Cardiac fibroblast (primary cell): ENCODE results near the gene TIMELESS.
A peak's percentile ranks its signal among the peaks of the same experiment; 100 is the strongest.

ENCODE experiments used
- DNase-seq, 2 donors: peaks; one replicate each; pipeline versions ENCODE4 v3.0.0 to v3.0.0-alpha.2; 2010; ENCODE audit warnings: low read depth in 2 of 2
- H3K4me3 ChIP-seq, 2 donors: replicated peaks in 1 of 2; 1 replicate in 1 of 2; 2 replicates in 1 of 2; pipeline ENCODE4 v1.5.1; 2011; ENCODE audit warnings: low read depth in 2 of 2, low read length in 2 of 2, mild to moderate bottlenecking in 2 of 2, moderate library complexity in 1 of 2
- TF ChIP-seq, protein P1 (sequence below): IDR thresholded peaks from one replicate; pipeline ENCODE4 v1.5.1; 2011; ENCODE audit warnings: low read depth, mild to moderate bottlenecking, low read length, inconsistent platforms

Gene TIMELESS

GRCh38 chr12:56420411-56420810 is 28.8 kb downstream of the TIMELESS start:
- TF ChIP-seq, protein P1, sequence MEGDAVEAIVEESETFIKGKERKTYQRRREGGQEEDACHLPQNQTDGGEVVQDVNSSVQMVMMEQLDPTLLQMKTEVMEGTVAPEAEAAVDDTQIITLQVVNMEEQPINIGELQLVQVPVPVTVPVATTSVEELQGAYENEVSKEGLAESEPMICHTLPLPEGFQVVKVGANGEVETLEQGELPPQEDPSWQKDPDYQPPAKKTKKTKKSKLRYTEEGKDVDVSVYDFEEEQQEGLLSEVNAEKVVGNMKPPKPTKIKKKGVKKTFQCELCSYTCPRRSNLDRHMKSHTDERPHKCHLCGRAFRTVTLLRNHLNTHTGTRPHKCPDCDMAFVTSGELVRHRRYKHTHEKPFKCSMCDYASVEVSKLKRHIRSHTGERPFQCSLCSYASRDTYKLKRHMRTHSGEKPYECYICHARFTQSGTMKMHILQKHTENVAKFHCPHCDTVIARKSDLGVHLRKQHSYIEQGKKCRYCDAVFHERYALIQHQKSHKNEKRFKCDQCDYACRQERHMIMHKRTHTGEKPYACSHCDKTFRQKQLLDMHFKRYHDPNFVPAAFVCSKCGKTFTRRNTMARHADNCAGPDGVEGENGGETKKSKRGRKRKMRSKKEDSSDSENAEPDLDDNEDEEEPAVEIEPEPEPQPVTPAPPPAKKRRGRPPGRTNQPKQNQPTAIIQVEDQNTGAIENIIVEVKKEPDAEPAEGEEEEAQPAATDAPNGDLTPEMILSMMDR = no peak
- no peak for DNase-seq
- H3K4me3 ChIP-seq = no peak overlapping the region

DNA sequence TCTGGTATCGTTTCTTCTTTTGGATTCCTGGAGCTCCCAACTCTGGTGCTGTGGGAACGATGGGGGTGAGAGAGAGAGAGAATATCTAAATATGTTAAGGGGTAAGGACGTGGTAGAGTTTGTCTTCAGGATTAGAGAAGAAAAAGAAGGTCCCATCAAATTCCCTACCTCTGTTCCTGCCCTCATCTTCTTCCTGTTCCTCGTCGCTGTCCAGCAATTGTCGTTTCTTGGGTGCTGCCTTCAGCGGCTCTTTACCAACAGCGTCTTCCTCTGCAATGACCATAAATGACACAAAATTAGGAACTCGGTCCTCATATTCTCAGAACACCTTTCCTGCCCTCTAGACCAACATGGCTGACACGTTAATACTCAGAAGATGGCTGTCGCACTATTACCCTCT is 31.5 kb downstream of the TIMELESS start:
- no peak overlapping the region for H3K4me3 ChIP-seq
- TF ChIP-seq, protein P1 = no peak
- DNase-seq = no peak

DNA sequence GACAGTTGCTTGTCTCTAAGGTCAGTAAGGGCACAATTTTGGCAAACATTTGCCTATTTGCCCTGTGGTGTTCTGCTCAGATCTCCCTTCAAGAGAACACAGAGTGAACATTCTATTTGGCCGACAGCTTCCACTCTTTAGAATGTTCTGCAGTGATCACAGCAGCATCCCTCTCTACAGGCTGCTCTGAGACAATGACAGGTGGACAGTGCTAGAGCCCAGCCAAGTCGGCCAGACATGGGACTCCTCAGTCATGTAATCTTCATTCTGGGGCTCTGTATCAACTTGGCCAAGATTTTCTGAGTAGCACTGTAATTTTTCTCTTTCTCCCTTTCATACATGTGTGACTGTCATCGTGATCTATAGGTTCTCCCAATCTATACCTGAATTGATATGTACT is 34.8 kb downstream of the TIMELESS start:
- H3K4me3 ChIP-seq = no peak overlapping the region
- TF ChIP-seq, protein P1 = no peak
- DNase-seq = no peak

GRCh38 chr12:56413392-56413791 is 35.8 kb downstream of the TIMELESS start:
- no peak for DNase-seq
- TF ChIP-seq, protein P1 = no peak
- no peak overlapping the region for H3K4me3 ChIP-seq

DNA sequence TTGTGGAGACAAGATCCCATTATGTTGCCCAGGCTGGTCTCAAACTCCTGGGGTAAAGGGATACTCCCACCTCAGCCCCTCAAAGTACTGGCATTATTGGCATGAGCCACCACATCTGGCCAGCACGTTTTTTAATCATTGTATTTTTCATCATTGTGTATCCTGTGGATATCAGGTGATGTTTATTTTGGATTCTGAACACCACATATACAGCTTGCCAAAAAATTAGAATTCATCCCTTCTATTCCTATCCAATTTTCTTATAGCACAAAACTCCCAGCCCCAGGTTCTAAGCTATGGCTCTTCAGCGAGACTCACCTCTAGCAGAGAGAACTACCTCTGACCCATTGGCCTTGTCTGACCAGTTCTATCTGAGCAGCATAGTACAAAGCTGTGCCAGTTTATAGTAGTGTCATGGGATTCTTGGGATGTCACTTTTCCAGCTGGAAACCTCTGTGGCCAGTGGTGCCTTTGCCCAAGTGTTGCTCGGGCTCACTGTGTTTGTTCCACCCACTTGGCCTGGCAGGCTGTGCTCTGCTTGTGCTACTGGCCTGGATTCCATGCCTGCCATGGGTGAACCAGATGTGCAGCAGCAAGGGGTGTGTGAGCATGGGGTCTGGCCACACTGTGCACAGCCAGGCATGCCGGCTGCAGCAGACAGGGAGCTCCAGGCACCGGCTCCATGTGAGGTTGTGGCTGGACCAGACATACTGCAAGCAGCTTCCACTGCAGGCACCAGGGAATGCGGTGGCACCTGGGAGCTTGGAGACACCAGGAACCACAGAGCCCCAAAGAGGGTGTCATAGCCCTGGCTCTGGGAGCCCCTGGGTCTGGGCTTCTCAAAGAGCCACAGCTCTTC is 37.2 kb downstream of the TIMELESS start:
- TF ChIP-seq, protein P1 = no peak
- no peak overlapping the region for H3K4me3 ChIP-seq
- peak in 1 of 2 donors; percentile 7 for DNase-seq

DNA sequence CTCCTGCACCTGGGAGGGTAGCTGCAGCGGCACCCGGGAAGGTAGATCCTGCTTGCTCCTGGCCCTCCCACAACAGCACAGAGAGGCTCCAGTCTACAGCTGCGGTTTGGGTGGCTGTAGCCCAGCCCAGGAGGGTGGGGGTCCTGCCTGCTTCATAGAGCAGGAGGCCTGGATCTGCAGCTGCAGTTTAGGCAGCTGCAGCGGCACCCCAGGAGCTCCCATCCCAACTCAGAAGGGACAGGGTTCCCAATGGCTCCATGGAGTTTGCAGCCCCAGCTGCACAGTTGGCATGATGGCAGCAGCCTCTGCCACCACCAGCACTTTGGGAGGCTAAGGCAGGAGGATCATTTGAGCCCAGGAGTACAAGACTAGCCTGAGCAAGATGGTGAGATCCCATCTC is 38.5 kb downstream of the TIMELESS start:
- no peak for DNase-seq
- no peak overlapping the region for H3K4me3 ChIP-seq
- TF ChIP-seq, protein P1 = no peak
